K562 (cell line): ENCODE results near the gene SOX6. TPM values are rescaled to one million over a fixed set of nuclear protein-coding genes. Genes with fewer than 3 reads are reported as not detected.

Experiments
- ATAC-seq: fragments of 200-7000 bp; cut with Tn5 transposase; 3 replicates; pipeline ENCODE4 v1.9.1; 2020; ENCODE audit warnings: moderate library complexity
- BruUV-seq: library from RNA; stranded (reverse); fragments of 400-500 nt; replicated peaks from 2 replicates; lab custom pipeline; 2021; lab: Mats Ljungman, UMichigan
- CTCF ChIA-PET: fragments of 300-600 bp; formaldehyde crosslinking; extraction: SDS; loops from one replicate; lab custom pipeline; 2021; ENCODE audit warnings: low intra/inter-chr PET ratio; lab: Yijun Ruan, JAX
- POLR2A ChIA-PET: fragments of 300-600, 350-650 bp; sonication (Branson Sonifier 250); formaldehyde crosslinking; extraction: SDS; loops from one replicate; lab custom pipeline; 2021; ENCODE audit warnings: antibody characterized with exemption, inconsistent platforms; lab: Yijun Ruan, JAX
- DNase-seq, 4 experiments: peaks; one replicate each; pipeline versions ENCODE4 v3.0.0 to v3.0.0-alpha.2; 2011 to 2018; ENCODE audit warnings: low spot score in 3 of 4, mixed read lengths in 3 of 4; ENCODE audit errors: extremely low read depth in 1 of 4
- FAIRE-seq: peaks from 2 replicates; lab custom pipeline; 2011; peaks lifted over from hg19 to GRCh38; lab: Jason Lieb, UNC
- H2AFZ ChIP-seq: 2 replicates; pipeline ENCODE4 v1.6.0; 2011; ENCODE audit warnings: low read depth, low read length, control low read depth, inconsistent platforms
- H3K27ac ChIP-seq: fragments of 200-600 bp; 3 replicates; pipeline ENCODE4 v1.8.0; 2011; ENCODE audit warnings: low read depth, mild to moderate bottlenecking, control low read depth, inconsistent platforms, low read length, moderate library complexity, mixed read lengths; ENCODE audit errors: extremely low read depth
- H3K27me3 ChIP-seq, 2 experiments: fragments of 300-600 bp in 1 of 2; 2 replicates in 1 of 2; 3 replicates in 1 of 2; pipeline versions ENCODE4 v1.6.0 to v1.8.0; 2011; ENCODE audit warnings: inconsistent platforms in 2 of 2, low read length in 2 of 2, mild to moderate bottlenecking in 1 of 2, mixed read lengths in 1 of 2, moderate library complexity in 1 of 2; ENCODE audit not compliant: control insufficient read depth in 2 of 2, insufficient read depth in 2 of 2
- H3K36me3 ChIP-seq: fragments of 300-600 bp; 3 replicates; pipeline ENCODE4 v1.8.0; 2011; ENCODE audit warnings: mild to moderate bottlenecking, low read length, inconsistent platforms; ENCODE audit not compliant: control insufficient read depth, insufficient read depth
- H3K4me1 ChIP-seq, 2 experiments: fragments of 200-600 bp in 1 of 2; replicated peaks in 1 of 2; 2 replicates in 1 of 2; 3 replicates in 1 of 2; pipeline versions ENCODE4 v1.5.1 to v1.8.0; 2011; ENCODE audit warnings: inconsistent platforms in 2 of 2, low read length in 2 of 2, mild to moderate bottlenecking in 1 of 2, mixed read lengths in 1 of 2, moderate library complexity in 1 of 2; ENCODE audit not compliant: control insufficient read depth in 2 of 2, insufficient read depth in 2 of 2
- H3K4me2 ChIP-seq: 2 replicates; pipeline ENCODE4 v1.6.1; 2011; ENCODE audit warnings: low read length, control low read depth, inconsistent platforms, mixed read lengths; ENCODE audit not compliant: insufficient read depth
- H3K4me3 ChIP-seq: fragments of 200-600 bp; sonication (generic), shearing (Covaris generic); 2 replicates; pipeline ENCODE4 v1.5.1; 2016; ENCODE audit warnings: control low read depth, inconsistent platforms
- H3K79me2 ChIP-seq: fragments of 200-600 bp; 3 replicates; pipeline ENCODE4 v1.8.0; 2011; ENCODE audit warnings: low read length, inconsistent platforms; ENCODE audit not compliant: control insufficient read depth, insufficient read depth
- H3K9ac ChIP-seq, 2 experiments: 2 replicates each; pipeline versions ENCODE4 v1.6.0 to v1.6.1; 2011; ENCODE audit warnings: low read depth in 2 of 2, low read length in 2 of 2, control low read depth in 1 of 2, inconsistent platforms in 1 of 2, mild to moderate bottlenecking in 1 of 2, mixed read lengths in 1 of 2; ENCODE audit not compliant: insufficient read depth in 1 of 2
- H3K9me1 ChIP-seq: one replicate; pipeline ENCODE4 v1.6.0; 2011; ENCODE audit warnings: inconsistent platforms, mild to moderate bottlenecking, low read length, moderate library complexity; ENCODE audit not compliant: control insufficient read depth, insufficient read depth
- H3K9me3 ChIP-seq: replicated peaks from 2 replicates; pipeline ENCODE4 v1.5.1; 2011; ENCODE audit warnings: low read depth, low read length, inconsistent platforms; ENCODE audit not compliant: control insufficient read depth, insufficient read depth
- H4K20me1 ChIP-seq: replicated peaks from 2 replicates; pipeline ENCODE4 v1.6.1; 2011; ENCODE audit warnings: low read length, inconsistent platforms, mixed read lengths; ENCODE audit not compliant: control insufficient read depth, insufficient read depth
- BACH1 ChIP-seq: fragments of 200-800 bp; sonication (Bioruptor generic); IDR thresholded peaks from 2 replicates; pipeline ENCODE4 v1.6.1; 2016; ENCODE audit warnings: missing genetic modification characterization, missing compliant biosample characterization
- CHAMP1 ChIP-seq: fragments of 450-650 bp; IDR thresholded peaks from 2 replicates; pipeline ENCODE4 v1.6.1; 2016; ENCODE audit warnings: mild to moderate bottlenecking
- DDX20 ChIP-seq: fragments of 450-650 bp; IDR thresholded peaks from 2 replicates; pipeline ENCODE4 v1.6.1; 2016; ENCODE audit warnings: missing genetic modification characterization, low read depth, mild to moderate bottlenecking, missing compliant biosample characterization, moderate library complexity
- HMG20A ChIP-seq: fragments of 450-650 bp; formaldehyde crosslinking; conservative IDR thresholded peaks from 2 replicates; pipeline ENCODE4 v1.4.0; 2020; ENCODE audit warnings: mild to moderate bottlenecking, mixed read lengths
- HMG20B ChIP-seq: fragments of 250-450 bp; sonication (Bioruptor Pico); IDR thresholded peaks from 2 replicates; pipeline ENCODE4 v1.5.0; 2021; ENCODE audit warnings: mild to moderate bottlenecking
- HNRNPL ChIP-seq: fragments of 200-400 bp; formaldehyde crosslinking; IDR thresholded peaks from 2 replicates; pipeline ENCODE4 v1.6.1; 2017; ENCODE audit warnings: low read depth, mild to moderate bottlenecking, low read length
- MEIS2 ChIP-seq: fragments of 450-650 bp; IDR thresholded peaks from 2 replicates; pipeline ENCODE4 v1.6.1; 2014; ENCODE audit warnings: mild to moderate bottlenecking; ENCODE audit not compliant: partially characterized antibody
- NR3C1 ChIP-seq: sonication (generic); formaldehyde crosslinking; IDR thresholded peaks from 2 replicates; pipeline ENCODE4 v1.8.1; 2022; ENCODE audit warnings: missing genetic modification reagents
- PYGO2 ChIP-seq: fragments of 450-650 bp; IDR thresholded peaks from 2 replicates; pipeline ENCODE4 v1.6.1; 2016; ENCODE audit warnings: mild to moderate bottlenecking, missing genetic modification characterization, moderate library complexity, missing compliant biosample characterization
- SMC3 ChIP-seq: conservative IDR thresholded peaks from 2 replicates; pipeline ENCODE4 v1.6.1; 2011; ENCODE audit warnings: low read depth, low read length, improper control_type of control experiment; ENCODE audit not compliant: insufficient read depth
- SP1 ChIP-seq: sonication (generic); formaldehyde crosslinking; IDR thresholded peaks from 2 replicates; pipeline ENCODE4 v1.8.1; 2022; ENCODE audit warnings: mild to moderate bottlenecking, missing genetic modification reagents
- ZNF124 ChIP-seq: sonication (generic); formaldehyde crosslinking; IDR thresholded peaks from 2 replicates; pipeline ENCODE4 v1.8.1; 2022; ENCODE audit warnings: missing genetic modification reagents
- ZNF174 ChIP-seq: fragments of 250-450 bp; sonication (Bioruptor Pico); IDR thresholded peaks from 2 replicates; pipeline ENCODE4 v1.4.0; 2020; ENCODE audit warnings: mild to moderate bottlenecking
- ZNF23 ChIP-seq: fragments of 250-450 bp; sonication (Bioruptor Pico); IDR thresholded peaks from 2 replicates; pipeline ENCODE4 v1.4.0; 2020; ENCODE audit warnings: mild to moderate bottlenecking
- ZNF354B ChIP-seq: fragments of 250-450 bp; sonication (Bioruptor Pico); IDR thresholded peaks from 2 replicates; pipeline ENCODE4 v1.4.0; 2020
- ZNF384 ChIP-seq: IDR thresholded peaks from 2 replicates; pipeline ENCODE4 v1.6.1; 2012; ENCODE audit warnings: low read depth, low read length, improper control_type of control experiment
- WGBS: fragments of 100-300 bp; shearing (Covaris generic); methylation state at CpG from one replicate; pipeline ENCODE4 v1.1.6; 2016; ENCODE audit warnings: low coverage, mixed read lengths; ENCODE audit not compliant: insufficient coverage; ENCODE audit errors: missing lambda C conversion rate; 5-methylcytosine and 5-hydroxymethylcytosine counted together
- in situ Hi-C: fragments of 300-500 bp; cut with MboI; formaldehyde crosslinking; loops from 4 replicates; pipeline ENCODE4 v1.15.0; 2018; ENCODE audit warnings: inconsistent platforms, mixed read lengths
- intact Hi-C: fragments of 100-400 bp; cut with micrococcal nuclease; formaldehyde crosslinking; loops from 2 replicates; pipeline ENCODE4 v1.14.2; 2022
- polyA plus RNA-seq, 8 experiments: library from polyadenylated mRNA; depleted of rRNA in 4 of 8; stranded (reverse) in 5 of 8; unstranded in 3 of 8; fragments of >200 nt; fragmentation: Nextera tagmentation in 2 of 8; fragmentation: Illumina TruSeq in 1 of 8; extraction: Ambion mirVana in 2 of 8; extraction: Trizol in 1 of 8; gene quantifications; 2 replicates each; pipeline versions ENCODE4 v1.2.1 to v1.2.3, GENCODE V29; 2011 to 2014; ENCODE audit warnings: inconsistent platforms in 1 of 8, missing spikeins in 1 of 8
- total RNA-seq, 7 experiments: library from RNA; depleted of rRNA in 6 of 7; stranded (reverse); fragments of >200 nt in 6 of 7; fragmentation: Illumina TruSeq in 2 of 7; extraction: Trizol in 2 of 7; gene quantifications; 2 replicates each; pipeline versions ENCODE4 v1.2.1 to v1.2.3, GENCODE V29; 2011 to 2021; ENCODE audit warnings: low replicate concordance in 1 of 7
- TF ChIP-seq, protein P1 (sequence below): fragments of 250-450 bp; sonication (Bioruptor Pico); IDR thresholded peaks from 2 replicates; pipeline ENCODE4 v1.8.0; 2021; ENCODE audit warnings: moderate library complexity, mild to moderate bottlenecking, inconsistent platforms

Gene SOX6
- total and polyA plus RNA-seq, 9 of the 15 experiments (the other 6 are each of a cell fraction or from before 2014, with no cell fraction given) = 0.89 to 8.7 (median 5.7) TPM

- TF ChIP-seq CHAMP1 (0 out of 2 replicates have a peak, but pooled peaks have one; percentile 22), DDX20 (tag) (no peak), MEIS2 (peak; percentile 49), ZNF384 (peak; percentile 29; the same call in 1 of the 2 replicates)
Observed at GRCh38 chr11:16356057-16356760, at the start of gene SOX6 (continued).

DNA sequence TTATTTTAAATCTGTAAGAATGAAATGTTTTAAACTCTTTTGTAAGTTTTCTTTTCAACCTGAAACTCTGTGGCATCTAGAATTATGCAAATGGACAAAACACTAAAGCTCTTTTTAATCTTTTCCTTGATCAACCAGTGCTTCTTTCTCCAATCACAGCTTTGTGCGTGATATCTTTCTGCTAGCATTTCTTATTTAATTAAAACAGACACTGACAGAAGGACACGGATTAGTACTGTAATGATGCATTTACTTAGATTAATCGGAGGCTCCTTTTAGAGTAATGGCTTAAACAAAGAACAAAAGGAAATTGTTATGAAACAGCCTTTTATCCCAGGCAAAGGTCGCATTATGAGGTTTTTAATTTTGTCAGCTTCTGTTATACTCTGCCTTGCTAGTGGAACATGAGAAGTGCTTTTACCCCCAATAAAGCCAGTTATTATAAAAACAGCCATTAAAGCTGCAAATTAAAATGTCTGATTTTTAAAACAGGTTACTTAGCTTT is 48.5 kb upstream of the SOX6 start:
- WGBS = 61% methylated on average over 4 of the region's 4 CpGs
- FAIRE-seq (no peak), DNase-seq (no peak), ATAC-seq (no peak)
- in situ Hi-C loops = no loop called here
- H2AFZ ChIP-seq = no peak overlapping the region
- H3K9me3 ChIP-seq = no peaks in the 10 kb centered on the region
- ChIA-PET CTCF (no interaction called here), POLR2A (interaction anchor here (1.0 kb wide), 1 partner anchor 9 kb away, joined by 3 read pairs; no protein-coding TSS in a partner anchor)
- H3K36me3 ChIP-seq = no peaks in the 10 kb centered on the region
- H3K4me3 ChIP-seq = no peak overlapping the region
- no TSS peak for BruUV-seq
- H3K27me3 ChIP-seq = no peaks in the 10 kb centered on the region
- intact Hi-C loops = no loop called here
- no peak overlapping the region for H3K27ac ChIP-seq
- no peaks in the 10 kb centered on the region for H4K20me1 ChIP-seq
- no peaks in the 10 kb centered on the region for H3K79me2 ChIP-seq
- no peak overlapping the region for H3K9ac ChIP-seq
- peaks cover 0 to 14% of the 10 kb centered on the region in 2 experiments; a peak in 3 of 5 replicates for H3K4me1 ChIP-seq
- H3K9me1 ChIP-seq = no peaks in the 10 kb centered on the region
- no peak overlapping the region for H3K4me2 ChIP-seq
- TF ChIP-seq HMG20B (CRISPR knock-in tag) (no peak), NR3C1 (no peak), BACH1 (tag) (no peak), ZNF23 (CRISPR knock-in tag) (no peak), PYGO2 (tag) (no peak), ZNF124 (no peak), SMC3 (no peak), ZNF354B (CRISPR knock-in tag) (no peak), SP1 (no peak), HMG20A (CRISPR knock-in tag) (no peak), HNRNPL (no peak), ZNF174 (CRISPR knock-in tag) (no peak)
- TF ChIP-seq, protein P1, sequence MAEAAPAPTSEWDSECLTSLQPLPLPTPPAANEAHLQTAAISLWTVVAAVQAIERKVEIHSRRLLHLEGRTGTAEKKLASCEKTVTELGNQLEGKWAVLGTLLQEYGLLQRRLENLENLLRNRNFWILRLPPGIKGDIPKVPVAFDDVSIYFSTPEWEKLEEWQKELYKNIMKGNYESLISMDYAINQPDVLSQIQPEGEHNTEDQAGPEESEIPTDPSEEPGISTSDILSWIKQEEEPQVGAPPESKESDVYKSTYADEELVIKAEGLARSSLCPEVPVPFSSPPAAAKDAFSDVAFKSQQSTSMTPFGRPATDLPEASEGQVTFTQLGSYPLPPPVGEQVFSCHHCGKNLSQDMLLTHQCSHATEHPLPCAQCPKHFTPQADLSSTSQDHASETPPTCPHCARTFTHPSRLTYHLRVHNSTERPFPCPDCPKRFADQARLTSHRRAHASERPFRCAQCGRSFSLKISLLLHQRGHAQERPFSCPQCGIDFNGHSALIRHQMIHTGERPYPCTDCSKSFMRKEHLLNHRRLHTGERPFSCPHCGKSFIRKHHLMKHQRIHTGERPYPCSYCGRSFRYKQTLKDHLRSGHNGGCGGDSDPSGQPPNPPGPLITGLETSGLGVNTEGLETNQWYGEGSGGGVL = no peak
